MM.1S (cell line): ENCODE results near the gene EFEMP1.

Source experiments
- DNase-seq: peaks from one replicate; pipeline ENCODE4 v3.0.0-alpha.2; 2015
- H2AFZ ChIP-seq: fragments of 300-600 bp; sonication (generic); 2 replicates; pipeline ENCODE4 v1.6.0; 2016; ENCODE audit warnings: antibody characterized with exemption, low read length
- H3F3A ChIP-seq: fragments of 300-600 bp; sonication (generic); 2 replicates; pipeline ENCODE4 v1.6.1; 2016; ENCODE audit warnings: mild to moderate bottlenecking, antibody characterized with exemption, low read length, moderate library complexity, mixed read lengths; ENCODE audit not compliant: insufficient read depth
- H3K27ac ChIP-seq: fragments of 300-600 bp; sonication (generic); 2 replicates; pipeline ENCODE4 v1.5.1; 2016; ENCODE audit warnings: mild to moderate bottlenecking, low read length
- H3K27me3 ChIP-seq: fragments of 300-600 bp; sonication (generic); replicated peaks from 2 replicates; pipeline ENCODE4 v1.6.0; 2016; ENCODE audit warnings: low read length; ENCODE audit not compliant: insufficient read depth
- H3K36me3 ChIP-seq: fragments of 300-600 bp; sonication (generic); replicated peaks from 2 replicates; pipeline ENCODE4 v1.6.1; 2016; ENCODE audit warnings: mild to moderate bottlenecking, low read length, mixed read lengths; ENCODE audit not compliant: insufficient read depth
- H3K4me1 ChIP-seq: fragments of 300-600 bp; sonication (generic); 2 replicates; pipeline ENCODE4 v1.6.1; 2016; ENCODE audit warnings: low read length, mixed read lengths
- H3K4me2 ChIP-seq: fragments of 300-600 bp; sonication (generic); 2 replicates; pipeline ENCODE4 v1.6.0; 2016; ENCODE audit warnings: low read depth, low read length
- H3K4me3 ChIP-seq: fragments of 300-600 bp; sonication (generic); 2 replicates; pipeline ENCODE4 v1.5.1; 2016; ENCODE audit warnings: low read length, mixed read lengths
- H3K79me2 ChIP-seq: fragments of 300-600 bp; sonication (generic); 2 replicates; pipeline ENCODE4 v1.6.1; 2016; ENCODE audit warnings: mixed run types, low read length, mixed read lengths
- H3K9ac ChIP-seq: fragments of 300-600 bp; sonication (generic); 2 replicates; pipeline ENCODE4 v1.6.1; 2016; ENCODE audit warnings: low read length, mixed read lengths
- H3K9me2 ChIP-seq: fragments of 300-600 bp; sonication (generic); replicated peaks from 2 replicates; pipeline ENCODE4 v1.6.1; 2016; ENCODE audit warnings: mild to moderate bottlenecking, low read length, mixed read lengths; ENCODE audit not compliant: insufficient read depth
- H3K9me3 ChIP-seq: fragments of 300-600 bp; sonication (generic); replicated peaks from 2 replicates; pipeline ENCODE4 v1.6.1; 2016; ENCODE audit warnings: mild to moderate bottlenecking, low read length, mixed read lengths; ENCODE audit not compliant: insufficient read depth
- H4K20me1 ChIP-seq: fragments of 300-600 bp; sonication (generic); 2 replicates; pipeline ENCODE4 v1.6.1; 2016; ENCODE audit warnings: mild to moderate bottlenecking, low read length, moderate library complexity, mixed read lengths; ENCODE audit not compliant: insufficient read depth
- CTCF ChIP-seq: fragments of 300-600 bp; sonication (generic); IDR thresholded peaks from 2 replicates; pipeline ENCODE4 v1.5.1; 2016; ENCODE audit warnings: antibody characterized with exemption, low read length, mixed read lengths
- EZH2 ChIP-seq: fragments of 300-600 bp; sonication (generic); optimal IDR thresholded peaks from 2 replicates; pipeline ENCODE3; 2017; ENCODE audit warnings: low read depth, mild to moderate bottlenecking, antibody characterized with exemption, low read length, mixed read lengths
- EZH2phosphoT487 ChIP-seq: fragments of 300-600 bp; sonication (generic); IDR thresholded peaks from 2 replicates; pipeline ENCODE4 v1.6.1; 2018; ENCODE audit warnings: antibody characterized with exemption, low read length

The EFEMP1 gene

DNA sequence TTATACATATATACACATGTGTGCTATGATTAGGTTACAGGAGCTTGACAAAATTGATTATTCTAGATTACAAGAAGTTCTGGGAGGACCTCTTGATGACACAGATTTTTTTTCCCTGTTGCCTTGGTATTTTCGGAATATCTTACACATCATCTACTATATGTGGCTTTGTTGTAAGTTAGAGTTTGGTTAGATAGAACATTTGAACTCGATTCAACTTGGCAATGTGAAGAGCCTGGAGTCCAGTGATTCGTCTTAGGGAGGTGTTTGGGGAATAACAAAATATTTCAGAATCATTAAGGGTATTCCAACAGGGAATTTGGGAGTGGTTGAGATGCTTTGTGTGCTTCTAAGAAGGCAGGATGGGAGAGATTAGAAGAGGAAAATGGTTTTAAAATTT is 39.3 kb upstream of the EFEMP1 start:
- Histone ChIP-seq H3K9ac (no peak overlapping the region), H2AFZ (no peak overlapping the region), H3K9me2 (no peaks in the 10 kb centered on the region), H3K27me3 (no peaks in the 10 kb centered on the region), H3K4me2 (no peak overlapping the region), H3K4me1 (no peaks in the 10 kb centered on the region), H3K4me3 (no peak overlapping the region), H3K27ac (no peak overlapping the region), H3K9me3 (no peaks in the 10 kb centered on the region), H3K79me2 (no peaks in the 10 kb centered on the region), H3F3A (no peaks in the 10 kb centered on the region), H3K36me3 (no peaks in the 10 kb centered on the region), H4K20me1 (no peaks in the 10 kb centered on the region)
- DNase-seq, result no peak
- no peak for TF ChIP-seq EZH2phosphoT487
- no peak for TF ChIP-seq EZH2
- TF ChIP-seq CTCF, result no peak

- Histone ChIP-seq H3K36me3 (no peaks in the 10 kb centered on the region), H3K27ac (no peak overlapping the region), H2AFZ (no peak overlapping the region), H3K4me2 (no peak overlapping the region), H3K4me1 (no peaks in the 10 kb centered on the region), H3K27me3 (no peaks in the 10 kb centered on the region), H3F3A (no peaks in the 10 kb centered on the region), H3K9ac (no peak overlapping the region), H3K79me2 (no peaks in the 10 kb centered on the region), H4K20me1 (no peaks in the 10 kb centered on the region), H3K4me3 (no peak overlapping the region), H3K9me3 (no peaks in the 10 kb centered on the region), H3K9me2 (no peaks in the 10 kb centered on the region)
- DNase-seq, result peak; percentile 66
- TF ChIP-seq EZH2phosphoT487 (no peak), CTCF (peak; percentile 70)
These were observed 37.8 kb upstream of the EFEMP1 start for GRCh38 chr2:55961318-55961911.

- Histone ChIP-seq H3K9ac (no peak overlapping the region), H2AFZ (no peak overlapping the region), H3K4me1 (no peaks in the 10 kb centered on the region)
These were observed 35.2 kb upstream of the EFEMP1 start for GRCh38 chr2:55958756-55959155.

More at GRCh38 chr2:55958756-55959155, 35.2 kb upstream of the EFEMP1 start:
- Histone ChIP-seq H3K4me3 (no peak overlapping the region), H4K20me1 (no peaks in the 10 kb centered on the region), H3K36me3 (no peaks in the 10 kb centered on the region), H3K9me2 (no peaks in the 10 kb centered on the region), H3K27ac (no peak overlapping the region), H3K9me3 (no peaks in the 10 kb centered on the region), H3K79me2 (no peaks in the 10 kb centered on the region), H3F3A (no peaks in the 10 kb centered on the region), H3K4me2 (no peak overlapping the region), H3K27me3 (no peaks in the 10 kb centered on the region)
- no peak for DNase-seq
- no peak for TF ChIP-seq EZH2phosphoT487
- TF ChIP-seq CTCF, result no peak
- TF ChIP-seq EZH2, result no peak
